ENCODE data around the gene LRRC8A.
"Not testable (repeated sequence)": the region's sequence is repeated elsewhere in the genome, so short reads cannot be mapped to it uniquely, and the experiment has no call there.

Gene LRRC8A

DNA sequence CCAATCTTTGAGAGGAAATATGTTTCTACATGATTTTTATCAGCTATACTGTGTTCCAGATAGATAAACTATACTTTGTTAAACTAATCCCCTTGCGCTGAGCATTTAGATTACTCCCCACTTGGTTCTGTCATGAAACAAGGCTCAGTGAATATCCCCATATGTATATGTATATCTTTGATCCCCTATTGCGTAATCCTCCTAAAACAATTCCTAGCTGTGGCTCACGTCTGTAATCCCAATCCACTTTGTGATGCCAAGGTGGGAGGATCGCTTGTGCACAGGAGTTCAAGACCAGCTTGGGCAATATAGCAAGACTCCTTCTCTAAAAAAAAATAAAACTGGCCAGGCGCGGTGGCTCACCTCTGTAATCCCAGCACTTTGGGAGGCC, 41.6 kb downstream of the LRRC8A start:
- no peak for DNase-seq

DNA sequence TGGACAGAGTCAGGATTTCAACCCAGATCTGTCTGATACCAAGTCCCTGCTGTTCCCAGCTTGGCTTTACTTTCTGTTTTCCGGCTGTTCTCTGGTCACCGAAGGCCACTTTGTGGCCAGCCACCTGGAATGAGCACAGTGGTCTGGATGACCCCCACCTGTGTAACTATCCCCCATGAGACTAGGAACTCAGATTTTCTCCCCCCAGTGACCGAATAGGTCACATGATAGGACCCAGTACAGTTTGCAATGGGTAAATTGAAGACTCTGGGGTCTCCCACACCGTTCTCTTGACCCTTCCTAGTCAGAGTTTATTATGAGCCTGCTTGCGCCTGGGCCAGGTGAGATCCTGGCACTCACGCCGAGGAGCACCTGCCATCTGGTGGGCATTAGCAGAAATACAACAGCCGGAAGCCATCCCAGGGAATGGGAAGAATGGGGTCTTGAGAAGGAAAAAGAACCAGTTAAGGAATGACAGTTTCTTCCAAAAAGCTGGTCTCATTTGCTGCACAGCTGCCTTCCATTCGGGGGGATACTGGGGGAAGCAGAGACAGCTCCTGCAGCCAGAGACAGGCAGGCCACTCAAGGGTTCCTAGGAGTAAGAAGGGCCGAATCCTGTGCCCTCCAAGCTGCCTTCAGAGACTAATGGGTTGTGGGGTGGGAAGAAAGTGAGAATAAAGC, 45.9 kb downstream of the LRRC8A start:
- DNase-seq, result peak; percentile 18

DNA sequence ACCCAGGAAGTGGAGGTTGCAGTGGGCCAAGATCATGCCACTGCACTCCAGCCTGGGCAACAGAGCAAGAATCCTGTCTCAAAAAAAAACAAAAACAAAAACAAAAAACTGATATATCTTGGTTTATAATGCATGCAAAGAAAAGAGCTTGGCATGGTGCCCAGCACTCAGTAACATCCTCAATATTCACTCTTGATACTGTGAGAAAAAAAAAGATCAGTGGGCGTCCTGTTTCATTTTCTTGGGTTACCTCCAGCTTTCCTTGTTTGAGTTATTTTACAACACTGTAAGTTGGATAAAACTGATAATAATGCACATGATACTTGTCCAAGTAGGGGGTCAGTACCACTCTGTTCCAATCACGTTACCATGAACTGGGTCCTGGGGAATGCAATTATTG, 46.7 kb downstream of the LRRC8A start:
- DNase-seq, result no peak

DNA sequence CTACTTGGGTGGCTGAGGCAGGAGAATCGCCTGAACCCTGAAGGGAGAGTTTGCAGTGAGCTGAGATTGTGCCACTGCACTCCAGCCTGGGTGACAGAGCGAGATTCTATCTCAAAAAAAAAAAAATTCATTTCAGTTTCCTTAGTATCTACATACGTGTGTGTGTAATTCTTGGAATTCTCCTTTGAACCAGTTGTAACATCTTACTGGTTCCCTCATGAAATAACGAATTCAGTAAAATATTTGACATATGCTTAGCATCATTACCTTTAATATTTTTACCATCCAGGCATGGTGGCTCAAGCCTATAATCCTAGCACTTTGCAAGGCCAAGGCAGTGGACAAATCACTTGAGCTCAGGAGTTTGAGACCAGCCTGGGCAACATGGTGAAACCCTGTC, 47.6 kb downstream of the LRRC8A start:
- no peak for DNase-seq

DNA sequence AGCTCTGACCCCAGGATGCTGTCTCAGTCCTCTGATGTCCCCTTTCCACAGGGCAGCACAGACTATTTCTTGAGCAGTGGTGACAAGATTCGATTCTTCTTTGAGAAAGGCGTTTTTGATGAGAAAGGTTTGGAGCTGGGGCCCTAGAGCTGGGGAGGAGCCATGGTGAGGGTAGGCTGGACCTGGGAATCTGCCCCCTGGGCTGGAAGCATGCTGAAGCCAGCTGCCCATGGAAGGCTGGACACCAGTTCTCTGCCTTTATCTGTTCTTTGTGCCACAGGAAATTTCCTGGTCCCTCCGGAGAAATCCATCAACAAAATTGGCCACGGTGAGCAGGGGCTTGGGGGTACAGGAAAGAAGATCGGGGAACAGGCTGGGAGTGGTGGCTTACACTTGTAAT, 51.8 kb downstream of the LRRC8A start:
- no peak for DNase-seq

DNA sequence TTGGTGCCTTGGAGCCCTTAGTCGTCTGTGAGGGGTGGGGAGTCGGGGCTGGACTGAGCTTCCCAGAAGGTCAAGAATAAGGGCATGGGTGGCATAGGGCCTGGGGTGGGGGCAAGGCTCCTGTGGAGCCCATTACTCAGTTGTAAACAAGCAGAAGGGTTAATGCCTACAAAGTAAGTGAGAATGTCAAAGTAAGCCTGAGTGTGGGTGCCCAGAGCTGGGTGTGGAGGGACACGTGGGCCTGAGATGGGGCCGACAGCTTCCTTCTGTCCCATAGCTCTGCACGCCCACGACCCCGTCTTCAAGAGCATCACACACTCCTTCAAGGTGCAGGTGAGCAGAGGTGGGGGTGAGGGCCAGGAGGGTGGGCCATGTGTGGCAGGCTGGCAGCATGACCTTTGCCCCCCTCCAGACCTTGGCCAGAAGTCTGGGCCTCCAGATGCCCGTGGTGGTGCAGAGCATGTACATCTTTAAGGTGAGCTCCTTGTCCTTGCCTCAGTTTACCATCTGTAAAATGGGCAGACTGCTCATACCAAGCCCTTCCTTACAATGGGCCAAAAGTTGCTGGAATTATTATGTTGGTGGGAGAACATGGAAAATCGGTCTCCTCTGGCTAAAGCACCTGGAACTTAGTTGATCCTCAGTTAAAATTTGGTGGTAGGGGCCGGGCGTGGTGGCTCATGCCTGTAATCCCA, 54.4 kb downstream of the LRRC8A start:
- no peak for DNase-seq

DNA sequence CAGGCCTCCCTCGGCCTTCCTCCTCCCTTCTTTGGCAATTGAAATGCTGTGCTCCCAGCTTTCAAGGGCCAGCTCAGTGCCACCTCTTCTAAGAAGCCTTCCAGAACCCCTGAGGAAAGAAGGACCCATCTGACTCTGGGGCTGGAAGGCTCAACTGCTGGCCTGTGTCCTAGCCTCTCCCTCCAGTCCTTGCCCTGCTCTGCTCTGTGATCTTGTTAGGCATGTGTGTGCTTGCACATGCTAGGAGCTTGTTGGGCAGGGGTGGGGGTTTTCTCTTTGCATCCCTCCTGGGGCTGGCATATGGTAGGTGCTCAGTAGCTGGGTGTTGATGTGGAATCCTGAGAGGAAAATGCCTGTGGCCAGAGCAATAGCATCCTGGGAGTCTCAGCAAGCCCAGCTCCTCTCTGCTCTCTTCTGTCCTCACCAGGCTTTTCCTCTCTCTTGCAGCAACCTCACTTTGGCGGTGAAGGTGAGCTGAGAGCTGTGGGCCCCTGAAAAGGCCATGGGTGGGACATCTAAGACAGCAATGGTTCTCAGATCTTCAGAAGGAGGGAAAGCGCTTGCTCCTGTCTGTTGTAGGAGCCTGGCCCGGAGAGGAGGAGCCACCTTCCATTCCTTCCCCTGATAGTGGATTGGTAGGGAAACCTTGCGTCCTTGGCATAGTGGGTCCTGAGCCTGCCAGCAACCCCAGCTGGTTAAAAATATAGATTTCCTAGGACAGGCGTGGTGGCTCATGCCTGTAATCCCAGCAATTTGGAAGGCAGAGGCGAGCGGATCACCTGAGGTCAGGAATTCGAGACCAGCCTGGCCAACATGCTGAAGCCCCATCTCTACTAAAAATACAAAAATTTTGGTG, 55.6 kb downstream of the LRRC8A start:
- DNase-seq, result no peak

DNA sequence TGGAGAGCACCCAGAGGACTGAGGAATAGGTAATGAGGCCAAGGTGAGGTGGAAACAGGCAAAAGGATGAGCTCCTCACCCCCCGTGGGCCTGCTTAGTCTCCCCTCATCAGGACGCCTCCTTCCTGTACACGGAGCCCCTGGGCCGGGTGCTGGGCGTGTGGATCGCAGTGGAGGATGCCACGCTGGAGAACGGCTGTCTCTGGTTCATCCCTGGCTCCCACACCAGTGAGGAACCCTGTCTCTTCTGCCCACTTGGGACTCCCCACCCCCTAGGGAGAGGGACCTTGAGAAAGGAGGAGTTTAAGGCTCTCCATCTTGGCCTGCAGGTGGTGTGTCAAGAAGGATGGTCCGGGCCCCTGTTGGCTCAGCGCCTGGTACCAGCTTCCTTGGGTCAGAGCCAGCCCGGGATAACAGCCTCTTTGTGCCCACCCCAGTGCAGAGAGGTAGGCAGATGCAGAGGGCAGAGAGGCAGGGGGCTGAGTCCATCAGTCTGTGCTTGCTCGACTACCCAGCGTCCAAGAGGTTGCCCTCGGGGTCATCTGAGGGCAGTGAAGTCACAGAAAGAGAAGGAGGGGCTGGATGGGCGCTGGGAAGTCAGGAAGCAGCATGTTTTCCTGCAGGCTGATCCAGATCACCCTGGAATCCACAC, 58.5 kb downstream of the LRRC8A start:
- no peak for DNase-seq

DNA sequence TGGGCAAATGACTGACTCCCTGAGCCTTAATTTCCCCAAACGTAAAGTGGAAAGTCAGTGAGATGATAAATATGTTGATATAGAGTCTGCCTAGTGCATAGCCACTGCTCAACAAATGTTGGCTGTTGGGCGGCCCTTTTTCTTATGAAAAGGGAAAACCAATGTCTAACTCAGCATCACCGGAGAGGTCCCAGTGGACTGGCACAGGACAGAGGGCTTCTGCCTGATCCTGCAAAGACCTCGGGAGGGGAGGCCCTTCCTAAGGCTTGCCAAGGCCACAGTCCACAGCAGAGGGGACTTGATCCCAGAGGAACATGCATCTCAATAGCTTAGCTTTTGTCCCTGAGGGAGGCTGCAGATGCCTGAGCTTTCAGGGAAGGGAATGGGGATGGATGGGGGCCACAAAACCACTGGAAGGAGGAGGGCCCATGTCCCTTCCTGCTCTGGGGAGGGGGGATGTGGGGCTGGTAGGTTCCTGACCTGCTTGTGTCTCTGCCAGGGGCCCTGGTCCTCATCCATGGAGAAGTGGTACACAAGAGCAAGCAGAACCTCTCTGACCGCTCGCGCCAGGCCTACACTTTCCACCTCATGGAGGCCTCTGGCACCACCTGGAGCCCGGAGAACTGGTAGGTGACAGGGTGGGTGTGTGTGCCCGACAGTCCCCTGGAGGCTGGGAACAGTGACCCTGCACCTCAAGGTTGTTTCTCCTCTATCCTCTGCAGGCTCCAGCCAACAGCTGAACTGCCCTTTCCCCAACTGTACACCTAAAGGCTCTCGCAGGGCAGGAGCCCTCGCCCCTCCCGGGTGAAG, 59.2 kb downstream of the LRRC8A start:
- DNase-seq, result no peak

DNA sequence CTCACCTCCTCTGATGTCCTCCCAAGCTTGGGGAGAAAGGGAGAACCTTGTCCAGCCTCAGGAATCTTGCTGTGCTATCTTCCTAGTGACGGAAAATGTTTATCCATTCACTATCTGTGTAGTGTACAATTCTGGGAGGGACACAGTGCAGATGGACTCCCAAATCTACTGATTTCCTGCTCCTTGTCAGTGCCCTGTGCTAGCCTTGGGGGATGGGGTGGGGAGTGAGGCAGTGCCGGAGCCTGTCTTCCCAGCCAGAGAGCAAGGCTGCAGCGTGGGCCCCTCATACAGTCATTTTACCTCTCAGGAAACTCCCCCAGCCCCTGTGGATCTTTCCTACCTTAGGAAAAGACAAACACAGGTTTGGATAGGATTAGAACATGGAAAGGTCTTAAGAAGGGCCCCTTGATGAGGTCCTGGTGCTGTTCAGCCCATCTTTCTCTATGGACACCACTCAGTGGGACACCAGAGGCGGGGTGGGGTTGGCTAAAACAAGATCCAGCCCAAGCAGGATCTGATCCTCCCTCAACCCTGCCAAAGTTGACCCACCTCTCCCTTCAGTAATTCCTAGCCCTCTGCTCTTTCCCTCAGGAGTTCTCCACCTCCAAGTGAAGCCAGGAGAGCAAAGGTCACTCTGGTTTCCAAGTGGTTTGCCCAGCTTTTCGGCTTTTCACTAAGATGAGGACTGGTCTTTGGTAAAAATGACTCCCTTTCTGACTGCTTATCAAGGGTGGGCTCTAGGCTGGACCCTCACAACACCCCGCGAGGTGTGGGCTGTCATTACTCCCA, 62.1 kb downstream of the LRRC8A start:
- DNase-seq, result no peak

DNA sequence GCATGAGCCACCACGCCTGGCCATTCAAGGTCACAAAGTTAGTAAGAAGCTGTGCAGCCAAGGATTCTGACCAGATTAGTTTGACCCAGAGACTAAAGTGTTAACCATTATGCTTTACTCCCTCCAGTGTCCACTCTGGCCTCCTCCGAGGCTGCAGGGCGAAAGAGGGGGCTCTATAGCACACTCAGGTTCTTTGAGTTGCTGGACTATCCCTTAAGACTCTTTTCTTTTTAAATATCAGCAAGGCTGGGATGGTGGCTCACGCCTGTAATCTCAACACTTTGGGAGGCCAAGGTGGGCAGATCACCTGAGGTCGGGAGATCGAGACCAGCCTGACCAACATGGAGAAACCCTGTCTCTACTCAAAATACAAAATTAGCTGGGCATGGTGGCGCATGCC, 63.0 kb downstream of the LRRC8A start:
- DNase-seq, result not testable (repeated sequence)

DNA sequence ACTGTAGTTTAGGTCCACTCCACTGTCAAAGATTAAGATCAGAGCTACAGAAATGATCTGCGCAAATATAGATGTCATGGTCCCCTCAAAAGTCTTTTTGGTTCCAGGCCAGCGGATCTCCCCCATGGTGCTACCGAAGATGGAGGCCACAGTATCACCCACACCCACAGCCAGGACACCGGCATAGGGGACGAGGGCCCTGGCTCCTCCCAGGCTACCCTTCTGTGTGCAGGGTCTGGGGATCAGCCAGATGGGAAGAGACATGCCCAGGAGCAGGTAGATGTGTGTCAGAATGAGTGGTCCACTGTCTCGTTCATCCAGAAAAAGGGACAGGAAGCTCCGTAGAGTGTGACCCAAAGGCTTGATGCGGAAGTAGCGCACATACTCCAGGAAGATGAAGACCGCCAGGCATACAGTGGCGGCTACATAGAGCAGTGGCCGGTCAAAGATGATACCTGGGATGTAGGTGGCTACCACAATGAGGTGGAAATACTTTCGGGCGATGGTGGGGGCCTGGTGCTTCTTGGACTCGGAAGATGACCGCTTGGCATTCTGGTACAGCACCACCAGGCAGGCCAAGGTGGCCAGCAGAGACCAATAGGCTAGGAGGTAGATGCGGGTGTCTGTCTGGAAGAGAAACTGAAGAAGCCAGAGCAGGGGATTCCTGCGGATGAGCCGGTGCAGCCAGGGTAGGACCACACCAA, 64.0 kb downstream of the LRRC8A start:
- DNase-seq, result no peak

DNA sequence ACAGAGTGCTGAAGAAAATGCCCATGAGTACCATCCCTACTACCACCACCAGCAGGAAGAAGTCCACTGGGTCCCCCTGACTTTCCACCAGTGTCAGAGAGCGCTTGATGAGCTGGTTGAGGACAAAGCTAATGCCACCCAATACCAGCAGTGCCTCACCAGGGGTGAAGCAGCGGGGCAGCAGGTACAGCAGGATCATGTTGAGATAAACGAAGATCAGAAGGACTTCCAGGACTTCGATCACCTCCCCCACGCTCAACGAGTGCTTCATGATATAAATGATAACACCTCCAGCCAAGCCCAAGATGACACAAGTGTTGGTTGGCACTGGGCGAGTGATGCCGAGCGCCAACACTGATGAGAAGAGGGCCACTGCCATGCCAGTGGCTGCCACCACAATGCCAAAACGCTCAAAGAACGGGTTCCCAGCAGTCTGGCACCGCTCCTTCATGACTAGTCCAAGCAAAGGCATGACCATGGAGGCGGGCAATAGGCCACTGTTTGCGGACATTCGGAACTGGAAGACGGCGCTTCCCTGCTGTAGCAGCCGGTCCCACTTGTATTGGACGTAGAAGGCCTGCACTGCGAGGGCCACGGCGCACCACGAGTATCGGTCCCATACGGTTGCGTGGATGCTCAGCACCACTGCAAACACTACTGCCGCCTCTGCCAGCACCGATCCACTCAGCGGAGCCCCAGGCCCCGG, 64.8 kb downstream of the LRRC8A start:
- no peak for DNase-seq

DNA sequence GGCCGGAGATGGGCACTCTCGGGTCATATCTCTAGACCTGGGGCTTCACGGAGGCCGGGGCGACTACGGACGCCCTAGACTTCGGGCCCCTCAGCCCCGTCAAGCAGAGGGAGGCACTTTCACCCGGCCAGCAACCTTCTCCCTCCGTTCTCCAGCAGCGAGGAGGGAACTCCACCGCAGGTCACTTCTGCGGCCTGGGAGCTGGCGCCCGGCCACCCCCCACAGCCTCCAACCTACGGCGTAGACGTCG, 65.3 kb downstream of the LRRC8A start:
- no peak for DNase-seq

DNA sequence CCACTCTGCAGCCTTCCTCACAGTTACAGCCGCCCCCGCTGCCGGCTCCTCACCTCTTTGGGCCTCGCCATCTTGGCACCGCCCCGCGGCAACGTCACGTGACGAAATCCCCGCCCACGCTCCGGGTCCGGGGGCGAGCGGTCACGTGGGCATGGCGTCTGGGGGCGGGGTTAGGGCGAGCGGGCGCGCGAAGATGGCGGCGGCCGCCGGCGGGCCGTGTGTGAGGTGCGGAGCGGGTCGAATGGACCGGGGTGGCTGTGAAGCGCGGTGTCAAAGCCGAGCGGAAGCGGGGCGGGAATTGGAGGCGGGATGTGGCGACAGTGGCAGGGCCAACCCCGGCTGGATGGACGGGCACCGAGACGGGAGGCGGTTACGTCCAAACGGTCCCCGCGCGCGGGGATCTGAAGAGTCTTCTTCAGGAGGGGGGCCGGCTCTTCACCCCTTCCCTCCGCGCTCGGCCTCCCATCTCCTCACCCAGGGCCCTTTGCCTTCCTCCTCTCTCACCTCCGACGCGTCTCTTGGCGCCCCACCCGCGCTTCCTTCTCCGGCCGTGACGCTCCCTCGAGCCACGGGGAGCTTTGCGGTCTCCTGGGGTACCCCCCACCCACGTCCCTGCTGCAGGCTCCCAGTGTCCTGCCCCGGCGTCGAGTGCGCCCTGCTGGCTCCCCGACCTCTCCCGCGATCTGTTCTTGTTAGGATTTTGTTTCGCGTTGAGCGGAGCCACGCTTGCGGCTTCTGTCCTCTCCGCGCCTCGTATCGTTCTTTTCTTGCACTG, 65.8 kb downstream of the LRRC8A start, which contains the start of the genes DOLK and NUP188:
Gene DOLK, minus strand, starts transcription at position 77 of the 775 bp plus-strand sequence. CDS start 300 bp downstream, outside the sequence.
Gene NUP188, plus strand, starts transcription at position 173 of the 775 bp plus-strand sequence. Its CDS starts 21 bp downstream, at position 194.
- peak; percentile 82 for DNase-seq

DNA sequence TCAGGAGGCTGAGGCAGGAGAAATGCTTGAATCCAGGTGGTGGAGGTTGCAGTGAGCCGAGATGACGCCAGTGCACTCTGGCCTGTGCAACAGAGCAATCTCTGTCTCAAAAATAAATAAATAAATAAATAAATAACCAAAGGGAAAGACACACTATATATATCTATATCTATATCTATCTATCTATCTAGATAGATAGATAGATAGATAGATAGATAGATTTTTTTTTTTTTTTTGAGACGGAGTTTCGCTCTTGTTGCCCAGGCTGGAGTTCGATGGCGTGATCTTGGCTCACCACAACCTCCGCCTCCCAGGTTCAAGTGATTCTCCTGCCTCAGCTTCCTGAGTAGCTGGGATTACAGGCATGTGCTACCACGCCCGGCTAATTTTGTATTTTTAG, 79.5 kb downstream of the LRRC8A start:
- not testable (repeated sequence) for DNase-seq
